ENCODE measurements around the gene C20orf141.
"Not testable (repeated sequence)": the region's sequence is repeated elsewhere in the genome, so short reads cannot be mapped to it uniquely, and the experiment has no call there.

Gene C20orf141

GRCh38 chr20:2820896-2821869 is 6.4 kb downstream of the C20orf141 start:
- no peak for DNase-seq (ENCODE audit: low spot score)

GRCh38 chr20:2822073-2822472 is 7.3 kb downstream of the C20orf141 start:
- DNase-seq (ENCODE audit: low spot score), result no peak

- DNase-seq (ENCODE audit: low spot score), result no peak
Observed at GRCh38 chr20:2825761-2826160, 11.0 kb downstream of the C20orf141 start.

- no peak for DNase-seq (ENCODE audit: low spot score)
Observed at GRCh38 chr20:2826655-2827054, 11.9 kb downstream of the C20orf141 start.

GRCh38 chr20:2829376-2829775 is 14.6 kb downstream of the C20orf141 start:
- DNase-seq (ENCODE audit: low spot score), result no peak

GRCh38 chr20:2831206-2831605 is 16.4 kb downstream of the C20orf141 start:
- DNase-seq (ENCODE audit: low spot score), result not testable (repeated sequence)

- DNase-seq (ENCODE audit: low spot score), result no peak
Observed at GRCh38 chr20:2833761-2834160, 19.0 kb downstream of the C20orf141 start.

- no peak for DNase-seq (ENCODE audit: low spot score)
Observed at GRCh38 chr20:2834401-2835110, 19.8 kb downstream of the C20orf141 start.

GRCh38 chr20:2835331-2835796 is 20.6 kb downstream of the C20orf141 start:
- no peak for DNase-seq (ENCODE audit: low spot score)

GRCh38 chr20:2836035-2836434 is 21.2 kb downstream of the C20orf141 start:
- no peak for DNase-seq (ENCODE audit: low spot score)

- no peak for DNase-seq (ENCODE audit: low spot score)
Observed at GRCh38 chr20:2837221-2837960, 22.6 kb downstream of the C20orf141 start.

- DNase-seq (ENCODE audit: low spot score), result no peak
Observed at GRCh38 chr20:2838170-2838797, 23.5 kb downstream of the C20orf141 start.

GRCh38 chr20:2838847-2839671 is 24.3 kb downstream of the C20orf141 start:
- DNase-seq (ENCODE audit: low spot score), result no peak

- DNase-seq (ENCODE audit: low spot score), result no peak
Observed at GRCh38 chr20:2839732-2840137, 24.9 kb downstream of the C20orf141 start.

- DNase-seq (ENCODE audit: low spot score), result peak; percentile 94
Observed at GRCh38 chr20:2840138-2840966, 25.6 kb downstream of the C20orf141 start, which contains the start of the genes PCED1A and VPS16. PCED1A (minus strand) TSS chr20:2840655; CDS start chr20:2839912, 743 bp downstream. VPS16 (plus strand) TSS chr20:2840745; CDS start chr20:2840775, 30 bp downstream.

- peak; percentile 53 for DNase-seq (ENCODE audit: low spot score)
Observed at GRCh38 chr20:2840967-2841531, 26.3 kb downstream of the C20orf141 start.

GRCh38 chr20:2845607-2846006 is 30.8 kb downstream of the C20orf141 start:
- no peak for DNase-seq (ENCODE audit: low spot score)

GRCh38 chr20:2846698-2847097 is 31.9 kb downstream of the C20orf141 start:
- no peak for DNase-seq (ENCODE audit: low spot score)

- no peak for DNase-seq (ENCODE audit: low spot score)
Observed at GRCh38 chr20:2847802-2848201, 33.0 kb downstream of the C20orf141 start.

All from germinal center (tissue), 1 donor.